ENCODE results near the gene PLA2G15.

DNA sequence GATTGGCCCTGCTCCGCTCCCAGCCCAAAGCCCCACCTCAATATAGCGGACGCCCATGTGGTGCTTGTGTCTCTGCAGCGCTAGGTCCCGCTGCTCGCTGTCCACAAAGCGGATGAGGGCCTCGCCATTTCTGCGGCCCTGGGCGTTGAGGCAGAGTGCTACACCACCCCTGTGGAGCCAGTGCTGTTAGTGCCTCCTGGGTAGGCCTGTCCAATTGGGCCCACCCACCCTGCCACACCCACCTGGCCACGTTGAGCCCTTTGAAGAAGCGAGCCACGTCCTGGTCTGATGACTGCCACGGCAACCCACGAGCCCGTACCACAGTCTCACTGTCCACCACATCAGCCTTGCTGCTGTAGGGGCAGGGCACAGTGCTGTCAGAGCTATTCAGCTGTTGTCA, 12.8 kb upstream of the PLA2G15 start:
- TF ChIP-seq, protein P1, sequence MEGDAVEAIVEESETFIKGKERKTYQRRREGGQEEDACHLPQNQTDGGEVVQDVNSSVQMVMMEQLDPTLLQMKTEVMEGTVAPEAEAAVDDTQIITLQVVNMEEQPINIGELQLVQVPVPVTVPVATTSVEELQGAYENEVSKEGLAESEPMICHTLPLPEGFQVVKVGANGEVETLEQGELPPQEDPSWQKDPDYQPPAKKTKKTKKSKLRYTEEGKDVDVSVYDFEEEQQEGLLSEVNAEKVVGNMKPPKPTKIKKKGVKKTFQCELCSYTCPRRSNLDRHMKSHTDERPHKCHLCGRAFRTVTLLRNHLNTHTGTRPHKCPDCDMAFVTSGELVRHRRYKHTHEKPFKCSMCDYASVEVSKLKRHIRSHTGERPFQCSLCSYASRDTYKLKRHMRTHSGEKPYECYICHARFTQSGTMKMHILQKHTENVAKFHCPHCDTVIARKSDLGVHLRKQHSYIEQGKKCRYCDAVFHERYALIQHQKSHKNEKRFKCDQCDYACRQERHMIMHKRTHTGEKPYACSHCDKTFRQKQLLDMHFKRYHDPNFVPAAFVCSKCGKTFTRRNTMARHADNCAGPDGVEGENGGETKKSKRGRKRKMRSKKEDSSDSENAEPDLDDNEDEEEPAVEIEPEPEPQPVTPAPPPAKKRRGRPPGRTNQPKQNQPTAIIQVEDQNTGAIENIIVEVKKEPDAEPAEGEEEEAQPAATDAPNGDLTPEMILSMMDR (IDR thresholded peaks at IDR 0.05) = no peak
- TF ChIP-seq POLR2A (IDR thresholded peaks at IDR 0.05) = no peak
